Measurements from ENCODE around the gene STAM. TPM values are rescaled to one million over a fixed set of nuclear protein-coding genes. Genes with fewer than 3 reads are reported as not detected.
A peak's percentile ranks its signal among the peaks of the same experiment; 100 is the strongest.

Gene STAM
- total and polyA plus RNA-seq, 9 of the 15 experiments (the other 6 are each of a cell fraction or from before 2014, with no cell fraction given) = 13.8 to 33.5 (median 26.4) TPM

DNA sequence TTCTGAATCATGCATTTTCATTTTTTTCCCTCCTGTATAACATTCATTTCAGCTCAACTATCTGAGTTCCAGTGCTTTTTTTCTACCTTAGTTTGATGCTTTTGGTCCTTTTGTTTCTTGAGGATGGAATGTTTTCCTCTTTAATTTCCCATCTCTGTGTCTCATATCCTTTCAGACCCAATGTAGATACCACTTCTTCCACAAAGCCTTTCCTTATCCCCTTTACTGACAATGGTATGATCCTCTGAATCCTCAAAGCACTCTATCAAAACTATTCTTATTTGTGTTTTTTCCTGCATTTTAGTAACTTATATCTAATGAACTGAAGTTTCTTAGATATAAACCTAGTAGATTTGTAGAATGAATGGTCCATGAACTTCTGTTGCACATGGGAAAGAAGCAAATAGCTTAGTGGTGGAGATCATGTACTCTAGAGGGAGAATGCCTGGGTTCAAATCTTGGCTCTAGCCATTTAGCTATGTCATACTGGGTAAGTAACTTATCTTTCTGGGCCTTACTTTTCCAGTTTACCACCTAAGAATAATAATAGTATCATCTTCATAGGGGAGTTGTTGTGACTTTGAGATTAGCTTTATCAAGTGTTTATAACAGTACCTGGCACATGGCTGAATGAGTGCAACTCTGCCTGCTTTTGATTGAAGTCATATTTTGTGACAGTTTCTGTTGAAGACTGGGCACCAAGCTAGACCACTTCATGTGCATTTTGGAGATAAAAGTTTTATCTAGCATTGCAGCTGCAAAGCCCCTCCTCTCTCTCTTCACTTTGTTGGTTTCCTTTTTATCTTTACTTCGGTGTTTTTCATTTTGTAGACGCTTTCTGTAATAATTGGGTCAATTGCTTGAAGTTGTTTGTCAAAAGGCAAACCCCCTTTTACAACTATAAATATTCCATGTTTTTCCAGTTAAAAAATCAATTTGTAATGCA lies 18.5 kb downstream of the STAM start (continued):
- TF ChIP-seq, protein P1, sequence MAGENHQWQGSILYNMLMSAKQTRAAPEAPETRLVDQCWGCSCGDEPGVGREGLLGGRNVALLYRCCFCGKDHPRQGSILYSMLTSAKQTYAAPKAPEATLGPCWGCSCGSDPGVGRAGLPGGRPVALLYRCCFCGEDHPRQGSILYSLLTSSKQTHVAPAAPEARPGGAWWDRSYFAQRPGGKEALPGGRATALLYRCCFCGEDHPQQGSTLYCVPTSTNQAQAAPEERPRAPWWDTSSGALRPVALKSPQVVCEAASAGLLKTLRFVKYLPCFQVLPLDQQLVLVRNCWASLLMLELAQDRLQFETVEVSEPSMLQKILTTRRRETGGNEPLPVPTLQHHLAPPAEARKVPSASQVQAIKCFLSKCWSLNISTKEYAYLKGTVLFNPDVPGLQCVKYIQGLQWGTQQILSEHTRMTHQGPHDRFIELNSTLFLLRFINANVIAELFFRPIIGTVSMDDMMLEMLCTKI (IDR thresholded peaks at IDR 0.05; ENCODE audit: partially characterized antibody) = no peak
- TF ChIP-seq KLF13 (tag; IDR thresholded peaks at IDR 0.05; ENCODE audit: borderline replicate concordance, low read depth) = no peak
- TF ChIP-seq NCOR1 (IDR thresholded peaks at IDR 0.05) = peak; percentile 100
- TF ChIP-seq KDM4B (IDR thresholded peaks at IDR 0.05; ENCODE audit: borderline replicate concordance in 2 of 2, low read depth in 1 of 2) = no peak
- no peak for TF ChIP-seq POLR3G (IDR thresholded peaks at IDR 0.05; ENCODE audit: extremely low read depth, insufficient read length, insufficient replicate concordance)
- peak; percentile 66; the same call in 1 of the 2 replicates for TF ChIP-seq CXXC5 (CRISPR knock-in tag; IDR thresholded peaks at IDR 0.05)
- TF ChIP-seq MAX (CRISPR knock-in tag; IDR thresholded peaks at IDR 0.05) = no peak
- no peak for TF ChIP-seq FOXJ3 (CRISPR knock-in tag; IDR thresholded peaks at IDR 0.05)
- peak in 1 of 2 experiments; percentile 92; a peak in 2 of 4 replicates for TF ChIP-seq NONO (IDR thresholded peaks at IDR 0.05; ENCODE audit: low read depth in 2 of 2, low read length in 1 of 2)
- TF ChIP-seq TRIM25 (IDR thresholded peaks at IDR 0.05; ENCODE audit: borderline replicate concordance) = no peak
- TF ChIP-seq ZNF764 (CRISPR knock-in tag; IDR thresholded peaks at IDR 0.05; ENCODE audit: low read depth) = no peak
- TF ChIP-seq PHF21A (IDR thresholded peaks at IDR 0.05; ENCODE audit: borderline replicate concordance, low read depth) = no peak
- no peak for TF ChIP-seq LARP7 (IDR thresholded peaks at IDR 0.05)
- peak; percentile 80; the same call in 1 of the 2 replicates for TF ChIP-seq L3MBTL2 (IDR thresholded peaks at IDR 0.05)
- peak in 1 of 2 experiments; percentile 63; a peak in 1 of 4 replicates for TF ChIP-seq BCLAF1 (IDR thresholded peaks at IDR 0.05; ENCODE audit: borderline replicate concordance in 1 of 2, control insufficient read depth in 1 of 2, low read depth in 2 of 2, low read length in 1 of 2)
- TF ChIP-seq, protein P2, sequence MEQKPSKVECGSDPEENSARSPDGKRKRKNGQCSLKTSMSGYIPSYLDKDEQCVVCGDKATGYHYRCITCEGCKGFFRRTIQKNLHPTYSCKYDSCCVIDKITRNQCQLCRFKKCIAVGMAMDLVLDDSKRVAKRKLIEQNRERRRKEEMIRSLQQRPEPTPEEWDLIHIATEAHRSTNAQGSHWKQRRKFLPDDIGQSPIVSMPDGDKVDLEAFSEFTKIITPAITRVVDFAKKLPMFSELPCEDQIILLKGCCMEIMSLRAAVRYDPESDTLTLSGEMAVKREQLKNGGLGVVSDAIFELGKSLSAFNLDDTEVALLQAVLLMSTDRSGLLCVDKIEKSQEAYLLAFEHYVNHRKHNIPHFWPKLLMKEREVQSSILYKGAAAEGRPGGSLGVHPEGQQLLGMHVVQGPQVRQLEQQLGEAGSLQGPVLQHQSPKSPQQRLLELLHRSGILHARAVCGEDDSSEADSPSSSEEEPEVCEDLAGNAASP (IDR thresholded peaks at IDR 0.05) = no peak
- peak; percentile 94 for TF ChIP-seq MTA3 (IDR thresholded peaks at IDR 0.05; ENCODE audit: borderline replicate concordance)
- no peak for TF ChIP-seq ZNF551 (CRISPR knock-in tag; IDR thresholded peaks at IDR 0.05)
